ENCODE results near the gene TRAF6.

TRAF6 gene

DNA sequence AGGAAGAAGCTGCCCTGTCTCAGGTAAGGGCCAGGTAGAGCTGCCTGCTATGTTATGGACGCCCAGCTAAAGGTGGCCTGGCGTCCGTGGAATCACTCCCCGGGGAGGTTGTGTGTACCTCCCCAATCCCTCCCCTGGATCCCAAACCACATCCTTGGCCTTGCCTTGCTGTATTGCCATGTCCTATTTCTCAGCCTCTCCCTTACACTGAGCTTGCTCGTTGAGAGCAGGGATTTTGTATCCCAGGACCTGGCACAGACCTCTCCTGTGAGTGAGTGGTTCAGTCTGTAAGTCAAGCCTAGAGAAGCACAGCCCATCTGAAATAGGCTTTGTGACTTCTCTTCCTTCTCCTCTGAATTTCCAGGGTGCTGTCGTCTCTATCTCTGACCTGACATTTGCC, 53.9 kb downstream of the TRAF6 start:
- DNase-seq: no peak

DNA sequence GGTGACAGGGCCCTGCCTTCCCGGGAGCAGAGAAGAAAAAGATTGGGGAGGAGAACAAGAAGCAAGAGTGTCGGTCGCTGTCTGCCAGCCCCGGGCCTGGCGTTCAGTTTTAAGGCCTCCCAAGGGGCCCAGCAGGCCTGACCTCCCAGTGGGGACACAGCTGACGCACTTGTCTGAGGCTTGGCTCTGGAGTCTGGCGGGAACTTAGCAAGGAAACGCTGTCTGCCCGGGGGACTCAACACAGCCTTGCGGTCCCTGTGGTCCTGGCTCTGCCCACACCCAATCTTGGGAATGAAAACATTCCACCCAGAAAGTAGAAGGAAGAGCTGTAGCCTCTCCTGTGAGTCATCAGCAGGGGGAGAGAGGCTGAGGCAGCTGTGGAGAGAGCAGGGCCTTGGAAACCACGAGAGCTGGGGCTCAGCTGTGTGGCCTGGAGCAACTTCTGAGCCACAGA, 54.4 kb downstream of the TRAF6 start:
- peak; percentile 37 for DNase-seq

DNA sequence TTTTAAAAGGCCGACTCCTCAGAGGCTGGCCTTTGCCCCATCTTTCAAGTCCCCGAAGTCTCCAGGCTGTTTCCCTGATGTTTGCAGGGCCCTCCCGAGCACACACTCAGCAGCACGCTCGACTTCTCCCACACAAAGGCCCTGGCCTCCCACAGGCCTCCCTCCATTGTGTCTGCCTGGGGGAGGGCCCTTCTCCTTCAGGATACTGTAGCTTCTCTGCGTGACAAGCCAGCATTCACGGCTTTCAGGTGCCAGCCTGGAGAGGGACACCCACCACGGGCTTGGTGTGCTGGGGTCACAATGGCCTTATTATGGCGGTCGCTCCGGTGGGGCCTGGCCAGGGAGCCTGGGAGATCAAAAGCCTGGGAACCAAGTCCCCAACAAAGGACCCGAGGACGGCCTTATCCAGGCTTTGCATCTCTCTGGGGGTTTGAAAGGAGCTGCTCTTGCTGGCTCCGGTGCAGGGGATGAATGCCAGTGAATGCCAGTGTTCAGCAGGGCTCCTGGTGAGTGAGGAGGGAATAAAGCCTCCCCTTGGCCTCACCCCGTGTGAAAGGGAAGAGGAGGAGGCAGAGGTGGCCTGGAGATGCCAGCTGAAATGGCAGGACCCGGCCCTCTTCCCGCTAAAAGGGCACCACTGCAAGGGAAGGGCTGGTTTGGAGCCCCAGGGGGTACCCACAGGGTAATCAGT, 55.0 kb downstream of the TRAF6 start:
- DNase-seq: no peak

DNA sequence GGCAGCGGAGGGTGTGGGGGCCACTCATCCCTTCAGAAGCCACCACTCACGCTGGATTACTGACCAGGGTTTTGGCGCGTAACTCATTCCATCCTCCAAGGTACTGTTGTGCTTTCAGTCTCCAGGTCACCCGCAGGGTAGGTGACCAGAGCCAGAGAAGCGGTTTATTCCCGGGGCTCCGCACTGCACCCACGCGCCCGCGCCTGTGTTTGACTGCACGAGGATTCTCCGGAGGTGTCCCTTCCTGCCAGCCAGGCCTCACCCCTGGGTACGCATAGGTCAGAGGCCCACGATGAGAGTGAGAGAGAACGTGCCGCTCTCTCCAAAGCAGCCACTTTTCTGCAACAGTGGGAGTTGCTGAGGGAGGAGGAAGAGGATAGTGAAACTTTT, 55.5 kb downstream of the TRAF6 start:
- no peak for DNase-seq

DNA sequence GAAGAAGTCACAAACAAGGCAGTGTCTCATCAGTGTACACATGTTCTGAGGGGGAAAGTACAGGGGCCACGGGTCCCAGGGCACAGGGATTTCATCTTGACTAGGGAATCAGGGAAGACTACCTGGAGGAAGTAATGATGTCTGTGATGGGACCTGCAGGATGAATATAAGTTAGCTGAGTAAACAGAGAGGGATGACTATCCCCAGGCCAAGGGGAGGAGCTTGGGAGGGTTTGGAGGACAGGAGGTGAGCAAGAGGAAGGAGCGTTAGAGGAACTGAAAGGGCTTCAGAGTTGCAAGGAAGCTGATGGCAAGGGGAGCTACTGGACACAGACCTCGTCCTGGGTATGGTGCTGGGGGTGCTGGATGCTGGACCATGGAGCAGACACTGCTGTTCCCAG, 56.4 kb downstream of the TRAF6 start:
- peak; percentile 67 for DNase-seq

DNA sequence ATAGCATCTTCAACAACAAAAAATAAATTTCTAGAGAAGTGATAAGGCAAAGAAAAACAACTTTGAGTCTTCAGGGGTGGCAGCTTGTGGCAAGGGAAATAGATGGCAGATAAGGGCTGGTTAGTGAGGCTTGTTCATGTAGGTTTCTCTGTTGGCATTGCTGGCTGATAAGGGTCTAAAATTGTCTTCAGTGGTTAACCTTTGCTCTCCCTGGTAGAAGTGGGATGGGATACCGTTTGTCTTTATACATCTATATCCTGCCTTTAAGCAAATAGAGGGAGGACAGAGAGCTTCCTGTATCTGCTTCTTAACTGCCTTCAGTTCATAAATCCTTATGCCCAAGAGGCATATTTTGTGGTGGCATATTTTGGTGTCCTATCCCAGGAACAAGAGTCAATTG, 57.1 kb downstream of the TRAF6 start:
- DNase-seq: no peak

DNA sequence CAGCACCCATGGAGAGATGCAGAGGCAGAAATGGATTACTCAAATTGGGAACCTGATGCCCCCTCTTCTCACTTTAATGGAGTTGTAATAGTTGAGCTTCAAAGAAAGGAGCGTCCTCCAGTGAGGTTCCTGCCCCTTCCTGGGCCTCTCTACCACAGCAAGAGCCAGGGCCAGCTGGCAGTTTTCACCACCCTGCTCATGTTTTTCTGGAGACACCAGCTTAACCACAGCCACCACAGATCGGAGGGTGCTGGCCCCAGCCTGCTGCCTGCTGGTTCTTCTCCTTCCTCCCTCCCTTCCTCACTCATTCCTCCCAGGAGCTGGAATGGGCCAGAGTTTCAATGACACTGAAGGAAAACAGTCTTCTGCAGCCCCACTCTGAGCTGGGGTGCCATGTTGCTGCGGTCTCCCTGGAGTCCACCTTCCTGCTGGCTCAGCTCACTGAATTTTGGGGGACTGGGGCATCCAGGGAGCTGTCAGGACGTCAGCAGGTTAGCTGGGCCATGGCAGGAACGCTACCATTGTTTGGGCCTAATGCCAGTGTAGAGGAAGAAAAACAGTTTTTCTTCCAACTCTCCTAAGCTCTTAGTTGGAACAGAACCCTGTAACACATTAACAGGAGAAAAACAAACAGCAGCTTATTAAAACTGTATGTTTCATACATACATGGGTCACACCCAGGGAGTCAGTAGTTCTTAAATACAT, 57.7 kb downstream of the TRAF6 start:
- DNase-seq: no peak

DNA sequence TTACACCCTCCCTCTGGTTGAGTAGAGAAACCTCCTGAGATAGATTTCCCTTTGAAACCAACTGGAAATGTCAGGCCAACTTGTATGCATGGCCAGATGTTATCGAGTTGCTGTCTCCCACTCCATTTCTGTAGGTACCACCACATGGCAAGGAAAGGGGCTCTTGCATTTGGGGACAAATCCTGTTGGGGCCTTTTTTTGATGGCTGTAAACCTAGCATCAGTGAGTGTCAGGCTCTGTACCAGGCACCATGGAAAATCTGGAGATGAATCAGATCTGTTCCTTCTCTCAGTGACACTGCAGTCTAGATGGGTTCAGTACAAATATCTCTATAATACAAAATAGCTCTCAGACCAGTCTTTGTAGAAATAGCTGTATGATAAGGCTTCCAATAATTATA, 58.4 kb downstream of the TRAF6 start:
- no peak for DNase-seq

DNA sequence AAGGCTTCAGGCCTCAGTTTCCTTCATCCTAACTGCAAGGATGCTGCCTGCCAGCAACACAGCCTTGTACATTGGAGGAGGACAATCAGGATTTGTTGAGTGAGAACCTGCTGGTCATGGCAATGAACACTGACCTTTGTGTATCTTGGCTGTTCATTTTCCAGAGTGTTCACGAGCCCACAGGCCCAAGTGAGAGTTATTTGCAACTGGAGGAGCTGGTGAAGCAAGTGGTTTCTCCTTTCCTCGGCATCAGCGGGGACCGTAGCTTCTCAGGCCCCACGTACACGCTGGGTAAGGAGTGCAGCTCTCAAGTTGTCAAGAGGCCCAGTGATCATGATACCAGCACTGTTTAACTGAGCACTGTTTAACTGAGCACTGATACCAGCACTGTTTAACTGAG, 59.0 kb downstream of the TRAF6 start:
- no peak for DNase-seq

DNA sequence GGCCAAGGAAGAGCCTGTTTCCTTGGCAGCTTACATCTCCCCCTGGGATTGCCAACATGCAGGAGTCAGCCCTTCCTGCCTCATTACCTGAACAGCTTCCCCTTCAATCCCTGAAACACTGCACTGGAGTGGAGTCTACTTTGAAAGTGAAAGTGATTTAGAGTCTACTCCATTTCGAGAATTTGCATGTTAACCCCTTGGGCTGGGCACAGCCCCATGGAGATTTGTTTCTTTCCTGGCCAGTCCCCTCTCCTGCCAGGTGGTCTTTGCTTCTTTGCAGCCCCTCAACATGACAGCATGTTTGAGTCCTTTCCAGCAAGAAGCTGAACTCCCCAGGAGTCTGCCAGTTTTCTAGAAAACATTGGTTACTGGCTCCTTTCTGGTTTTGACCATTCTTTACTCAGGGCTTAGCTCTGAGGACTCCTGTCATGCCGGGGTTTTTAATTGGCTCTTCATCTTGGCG, 59.9 kb downstream of the TRAF6 start:
- peak; percentile 16 for DNase-seq

DNA sequence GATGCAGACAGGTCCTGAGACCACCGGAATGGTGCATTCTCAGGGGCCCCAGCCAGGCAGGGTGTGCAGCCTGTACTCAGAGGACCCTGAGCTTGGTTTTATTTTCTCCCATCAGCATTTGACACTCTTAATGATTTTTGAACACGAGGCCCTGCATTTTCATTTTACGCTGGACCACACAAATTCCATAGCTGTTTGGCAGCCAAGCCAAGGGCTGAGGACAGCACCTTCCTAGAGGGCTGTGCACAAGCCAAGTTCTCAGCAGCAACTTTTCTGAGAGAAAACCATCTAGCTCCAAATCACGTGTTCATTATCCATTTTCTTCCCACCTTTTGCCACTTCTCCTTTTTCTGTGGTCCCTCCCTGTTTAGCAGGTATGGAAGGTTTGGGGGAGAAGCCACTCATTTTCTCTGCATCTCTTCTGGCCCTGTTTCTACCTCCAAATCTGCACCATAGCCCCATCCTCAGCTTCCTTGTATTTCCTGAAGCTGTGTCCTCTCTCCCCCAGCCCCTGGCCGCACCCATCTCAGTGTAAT, 60.4 kb downstream of the TRAF6 start:
- no peak for DNase-seq

DNA sequence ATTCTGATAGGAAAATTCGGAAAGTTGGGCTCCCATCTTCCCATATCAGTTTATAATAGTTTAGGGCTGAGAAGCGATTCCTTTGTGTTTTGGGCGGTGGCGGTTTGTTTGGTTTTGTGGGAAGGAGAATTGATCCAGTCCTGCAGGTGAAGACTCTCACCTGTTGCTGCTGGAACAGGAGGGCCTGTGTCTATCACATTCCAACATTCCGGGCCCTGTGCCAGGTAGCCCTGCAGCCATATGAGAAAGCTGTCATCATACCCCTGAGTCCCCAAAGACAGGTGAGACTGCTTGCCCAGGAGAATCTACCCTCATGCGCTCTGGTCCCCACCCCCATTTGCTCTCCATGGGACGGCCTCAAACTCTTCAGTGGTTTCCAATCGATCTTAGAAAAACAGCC, 62.1 kb downstream of the TRAF6 start:
- DNase-seq: no peak

DNA sequence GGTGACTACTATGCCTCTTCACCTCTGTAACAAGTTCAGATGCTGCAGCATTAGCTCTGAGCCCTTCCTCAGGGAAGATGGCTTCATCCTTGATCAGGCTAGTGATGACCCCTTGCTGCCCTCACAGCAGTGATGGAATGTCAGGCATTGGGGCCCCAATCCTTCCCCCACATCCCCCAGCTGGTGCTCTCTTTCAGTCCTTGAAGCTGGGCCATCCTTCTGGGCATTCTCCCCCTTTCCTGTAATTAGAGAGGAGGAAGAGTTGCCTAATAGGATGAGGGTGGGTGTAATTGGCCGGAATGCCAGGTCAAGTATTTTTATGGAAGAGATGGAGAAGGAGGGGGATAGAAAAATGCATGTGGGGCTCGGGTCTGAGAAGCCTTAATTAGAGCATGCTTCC, 62.6 kb downstream of the TRAF6 start:
- no peak for DNase-seq

DNA sequence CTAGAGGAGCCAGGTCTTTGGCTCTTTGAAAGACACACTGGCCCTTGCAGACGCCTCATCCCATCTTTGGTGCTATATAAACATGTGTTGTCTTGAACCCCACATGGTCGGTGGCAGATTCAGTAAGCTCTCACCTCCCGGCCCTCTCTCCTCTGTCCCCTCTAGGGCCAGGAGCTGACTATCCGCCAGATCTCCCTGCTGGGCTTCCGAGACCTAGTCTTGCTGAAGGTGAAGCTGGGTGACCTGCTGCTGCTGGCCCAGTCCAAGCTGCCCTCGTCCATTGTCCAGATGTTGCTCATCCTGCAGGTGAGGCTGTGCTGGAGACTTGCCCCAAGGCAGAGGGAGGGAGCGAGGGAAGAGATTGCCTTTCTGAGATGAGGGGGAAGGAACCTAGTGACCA, 63.9 kb downstream of the TRAF6 start:
- DNase-seq: no peak

DNA sequence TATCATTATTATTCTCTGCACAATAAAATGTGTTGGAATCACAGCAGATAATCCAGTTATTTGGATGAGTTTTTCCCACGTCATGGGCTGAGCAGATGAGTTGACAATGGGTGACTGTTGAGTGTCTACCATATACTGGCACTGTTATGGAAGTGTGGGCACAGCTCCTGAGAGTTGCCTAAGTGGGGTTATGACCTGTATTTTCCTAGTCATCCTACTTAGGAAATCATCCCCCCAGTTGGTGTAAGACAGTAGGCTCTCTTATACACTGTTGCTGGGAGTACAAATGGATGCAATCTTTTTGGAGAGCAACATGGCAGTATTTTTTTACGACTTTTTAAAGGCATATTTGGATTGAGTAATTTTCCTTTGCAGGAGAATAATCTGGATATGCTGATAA, 66.4 kb downstream of the TRAF6 start:
- DNase-seq: no peak

DNA sequence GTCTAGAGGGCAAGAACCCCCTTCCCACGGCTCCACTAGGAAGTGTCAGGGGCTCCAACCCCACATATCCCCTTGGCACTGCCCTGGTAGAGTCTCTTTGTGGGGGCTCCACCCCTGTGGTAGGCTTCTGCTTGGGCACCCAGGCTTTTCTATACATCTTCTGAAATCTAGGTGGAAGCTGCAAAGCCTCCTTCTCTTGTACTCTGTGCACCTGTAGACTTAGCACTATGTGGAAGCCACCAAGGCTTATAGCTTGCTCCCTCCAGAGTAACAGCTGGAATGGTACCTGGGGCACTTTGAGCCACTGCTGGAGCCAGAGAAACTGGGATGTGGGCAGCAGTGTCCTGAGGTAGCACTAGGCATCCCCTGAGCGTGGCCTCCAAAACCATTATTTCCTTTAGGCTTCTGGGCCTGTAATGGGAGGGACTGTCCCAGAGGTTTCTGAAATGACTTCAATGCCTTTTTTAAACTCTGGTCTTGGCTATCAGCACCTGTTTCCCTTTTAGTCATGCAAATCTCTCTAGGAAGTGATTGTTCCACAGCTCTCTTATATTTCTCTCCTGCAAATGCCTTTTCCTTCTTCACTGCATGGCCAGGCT, 68.4 kb downstream of the TRAF6 start:
- no peak for DNase-seq

DNA sequence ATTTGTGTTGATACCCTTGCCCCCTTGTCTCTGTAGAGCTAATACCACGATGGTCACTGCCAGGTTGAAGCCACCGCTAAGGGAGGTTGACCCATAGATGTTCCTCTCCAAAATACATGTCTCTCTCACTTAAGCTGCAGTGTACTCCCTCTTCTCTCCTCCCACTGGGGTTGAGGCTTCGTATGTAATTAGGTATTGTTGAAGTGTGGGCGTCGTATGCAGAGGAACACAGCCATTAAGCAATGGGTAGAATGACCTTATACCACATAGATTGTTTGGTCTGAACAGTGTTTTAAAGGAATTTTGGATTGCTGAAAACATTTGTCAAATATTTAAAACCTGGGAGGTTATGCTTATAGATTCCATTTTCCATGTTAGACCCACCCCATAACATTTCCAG, 71.9 kb downstream of the TRAF6 start:
- no peak for DNase-seq

DNA sequence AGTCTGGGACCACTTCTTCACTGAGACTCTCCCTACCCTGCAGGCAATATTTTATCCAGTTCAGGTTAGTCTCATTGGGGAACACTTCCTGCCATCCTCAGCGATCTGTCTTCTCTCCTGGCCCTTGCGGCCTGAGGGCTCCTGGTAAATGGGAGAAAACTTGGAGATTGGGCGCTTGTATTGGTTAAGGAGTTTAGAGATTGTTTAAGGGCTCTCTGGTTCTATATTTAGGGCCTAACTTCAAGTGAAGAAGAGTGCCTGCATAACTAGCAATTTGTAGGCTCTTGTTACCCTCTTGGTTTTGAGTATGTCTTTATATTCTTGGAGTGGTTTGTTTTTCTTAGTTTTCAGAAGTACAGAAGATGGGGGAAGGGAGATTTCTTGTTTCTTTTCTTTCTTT, 72.7 kb downstream of the TRAF6 start:
- DNase-seq: no peak
